HG03439 (cell line): ENCODE results near the gene CACNB1.
"Not testable (repeated sequence)": the region's sequence is repeated elsewhere in the genome, so short reads cannot be mapped to it uniquely, and the experiment has no call there.

ENCODE experiments used
- ATAC-seq: cut with Tn5 transposase; IDR thresholded peaks from one replicate; pipeline ENCODE4 v1.9.1; 2021; ENCODE audit warnings: mild to moderate bottlenecking, moderate library complexity; ENCODE audit not compliant: unreplicated experiment

The CACNB1 gene

DNA sequence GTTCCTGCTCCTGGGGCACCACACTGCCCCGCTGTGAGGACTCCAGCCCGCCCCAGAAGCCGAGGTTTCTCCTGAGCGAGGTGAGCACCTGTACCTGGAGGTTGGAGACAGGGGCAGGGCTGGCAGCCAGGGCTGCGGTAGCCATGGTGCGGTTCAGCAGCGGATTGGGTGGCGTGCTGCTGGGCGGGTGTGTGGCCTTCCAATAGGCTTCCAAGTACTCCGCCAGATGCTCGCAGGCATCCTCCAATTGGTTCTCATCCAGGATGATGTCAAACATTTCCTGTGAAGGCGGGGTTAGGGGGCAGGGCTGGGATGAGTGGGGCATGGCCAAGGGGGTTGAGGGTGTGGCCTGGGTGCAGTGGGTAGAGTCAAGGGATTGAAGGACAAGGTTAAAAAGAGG is 20.2 kb downstream of the CACNB1 start:
- no peak for ATAC-seq

GRCh38 chr17:39175695-39176093 is 21.8 kb downstream of the CACNB1 start:
- no peak for ATAC-seq

DNA sequence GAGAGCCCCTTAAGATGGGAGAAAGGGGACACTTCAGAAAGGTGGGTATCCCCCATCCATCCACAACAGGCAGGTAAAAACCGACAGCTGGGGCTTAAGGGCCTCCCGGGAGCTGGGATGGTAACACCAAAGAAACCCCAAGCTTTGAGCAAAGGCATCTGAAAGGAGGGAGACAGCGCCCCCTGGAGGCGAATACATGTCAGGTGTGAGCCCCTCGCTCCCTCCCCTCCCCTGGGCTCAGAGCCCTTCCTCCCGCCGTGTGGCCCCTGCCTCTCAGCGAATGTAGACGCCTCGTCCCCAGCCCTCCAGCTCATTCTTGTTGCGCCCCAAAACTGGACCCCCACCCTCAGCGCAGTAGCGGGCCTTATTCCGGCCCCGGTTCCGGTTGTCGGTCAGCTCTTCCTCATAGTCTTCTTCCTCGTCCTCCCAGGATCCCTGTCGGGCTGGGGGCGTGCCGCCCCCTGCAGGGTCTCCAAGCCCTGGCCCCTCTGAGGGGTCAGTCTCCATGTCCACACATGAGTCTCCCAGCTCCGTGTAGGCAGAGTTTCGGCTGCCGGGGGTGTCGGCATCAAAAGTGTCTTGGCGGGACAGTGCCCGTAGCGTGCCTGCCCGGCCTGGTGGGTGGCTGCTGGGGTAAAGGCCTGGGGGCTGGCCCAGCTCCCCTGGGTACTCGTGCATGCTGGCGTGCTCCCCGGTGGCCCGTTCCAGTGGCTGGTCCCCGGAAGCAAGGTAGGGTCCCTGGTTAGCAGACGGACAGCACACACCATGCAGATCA is 22.4 kb downstream of the CACNB1 start:
- ATAC-seq = no peak

DNA sequence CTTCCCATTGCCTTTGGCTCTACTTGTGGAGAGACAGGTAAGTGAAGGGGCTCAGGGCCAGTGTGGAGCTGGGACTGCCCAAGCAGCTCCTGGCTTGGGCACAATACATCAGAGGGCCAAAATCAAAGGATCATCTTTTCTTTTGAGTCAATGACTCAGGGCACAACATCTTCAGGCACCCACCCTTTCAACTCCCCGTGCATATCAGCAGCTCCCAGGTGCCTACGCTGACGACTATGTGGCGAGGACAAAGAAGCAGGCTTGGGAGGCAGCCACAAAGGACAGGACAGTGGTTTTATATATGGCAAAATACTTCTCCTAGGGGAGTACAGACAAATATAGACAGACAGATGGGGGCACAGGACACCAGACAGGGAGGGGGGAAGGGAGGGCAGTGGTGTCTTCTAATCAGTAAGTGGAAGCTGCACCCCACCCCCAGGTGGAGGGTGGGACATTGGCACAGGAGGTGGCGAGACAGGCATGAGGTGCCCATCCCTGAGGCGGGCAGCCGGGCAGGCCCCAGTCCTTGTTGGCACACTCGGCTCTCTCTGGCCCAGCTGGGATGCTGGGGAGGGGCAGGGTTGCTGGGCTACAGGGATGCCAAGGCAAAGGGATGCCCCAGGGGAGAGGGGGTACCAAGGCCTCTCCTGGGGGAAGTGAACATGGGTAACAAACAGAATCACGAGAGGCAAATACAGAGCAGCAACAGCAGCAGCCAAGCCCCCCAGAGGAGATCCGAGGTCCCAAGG is 23.8 kb downstream of the CACNB1 start:
- ATAC-seq = no peak

- ATAC-seq = no peak
These were observed 24.4 kb downstream of the CACNB1 start for GRCh38 chr17:39173080-39173479.

- no peak for ATAC-seq
These were observed 25.5 kb downstream of the CACNB1 start for GRCh38 chr17:39171933-39172332.

DNA sequence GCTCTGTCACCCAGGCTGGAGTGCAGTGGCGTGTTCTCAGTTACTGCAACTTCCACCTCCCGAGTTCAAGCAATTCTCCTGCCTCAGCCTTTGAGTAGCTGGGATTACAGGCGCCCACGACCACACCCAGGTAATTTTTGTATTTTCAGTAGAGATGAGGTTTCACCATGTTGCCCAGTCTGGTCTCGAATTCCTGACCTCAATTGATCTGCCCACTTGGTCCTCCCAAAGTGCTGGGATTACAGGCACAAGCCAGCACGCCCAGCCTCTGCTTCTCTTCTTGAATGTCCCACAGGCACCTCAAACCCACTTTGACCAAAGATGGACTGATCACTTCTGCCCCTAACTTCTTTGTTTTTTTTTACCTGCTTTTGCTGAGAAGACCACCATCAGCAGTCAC is 26.9 kb downstream of the CACNB1 start:
- no peak for ATAC-seq

DNA sequence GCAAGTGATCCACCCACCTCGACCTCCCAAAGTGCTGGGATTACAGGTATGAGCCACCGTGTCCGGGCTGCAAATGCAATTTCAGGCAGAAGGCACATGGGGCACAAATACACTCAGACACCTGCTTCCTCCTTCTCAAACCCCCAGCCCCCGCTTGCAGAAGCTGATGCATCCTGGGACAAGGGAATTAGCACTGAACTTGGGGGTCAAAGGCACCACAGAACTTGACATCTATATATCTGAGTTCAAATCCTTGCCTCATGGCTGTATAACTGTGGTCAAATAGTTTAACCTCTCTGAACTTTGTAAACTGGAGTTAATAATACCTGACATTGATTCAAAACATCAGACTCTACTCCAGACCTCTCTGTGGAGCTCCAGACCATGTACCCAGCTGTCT is 27.4 kb downstream of the CACNB1 start:
- ATAC-seq = no peak

DNA sequence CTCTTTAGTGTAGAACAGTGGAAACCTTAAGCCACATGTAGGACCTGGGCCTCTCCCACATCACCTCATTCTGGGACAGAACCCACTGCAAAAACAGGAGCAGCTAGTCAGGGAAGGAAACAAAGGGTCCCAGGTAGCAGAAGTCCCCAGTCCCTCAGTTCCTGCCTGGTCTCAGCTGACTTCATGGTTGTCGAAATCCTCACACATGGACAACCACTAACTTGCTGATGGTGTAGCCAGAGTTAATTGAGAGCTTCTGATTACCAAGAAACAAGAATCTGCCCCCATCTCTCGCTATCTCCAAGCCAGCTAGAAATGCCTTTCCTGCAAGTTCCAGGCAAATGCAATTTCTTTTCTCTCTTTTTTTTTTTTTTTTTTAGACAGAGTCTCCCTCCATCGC is 28.0 kb downstream of the CACNB1 start:
- no peak for ATAC-seq

- ATAC-seq = no peak
These were observed 28.4 kb downstream of the CACNB1 start for GRCh38 chr17:39169101-39169500.

DNA sequence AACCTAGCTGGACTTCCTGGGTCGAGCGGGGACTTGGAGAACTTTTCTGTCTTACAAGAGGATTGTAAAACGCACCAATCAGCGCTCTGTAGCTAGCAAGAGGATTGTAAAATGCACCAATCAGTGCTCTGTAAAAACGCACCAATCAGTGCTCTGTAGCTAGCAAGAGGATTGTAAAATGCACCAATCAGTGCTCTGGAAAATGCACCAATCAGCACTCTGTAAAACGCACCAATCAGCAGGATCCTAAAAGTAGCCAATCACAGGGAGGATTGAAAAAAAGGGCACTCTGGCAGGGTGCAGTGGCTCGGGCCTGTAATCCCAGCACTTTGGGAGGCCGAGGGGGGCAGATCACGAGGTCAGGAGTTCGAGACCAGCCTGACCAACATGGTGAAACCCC is 29.0 kb downstream of the CACNB1 start:
- not testable (repeated sequence) for ATAC-seq

GRCh38 chr17:39167476-39167875 is 30.0 kb downstream of the CACNB1 start:
- no peak for ATAC-seq

- ATAC-seq = no peak
These were observed 30.8 kb downstream of the CACNB1 start for GRCh38 chr17:39166437-39167335.

- no peak for ATAC-seq
These were observed 31.6 kb downstream of the CACNB1 start, which contains the start of gene ARL5C for GRCh38 chr17:39165841-39166349. Gene ARL5C (minus strand): TSS chr17:39166161. CDS start chr17:39165760, 401 bp downstream.

DNA sequence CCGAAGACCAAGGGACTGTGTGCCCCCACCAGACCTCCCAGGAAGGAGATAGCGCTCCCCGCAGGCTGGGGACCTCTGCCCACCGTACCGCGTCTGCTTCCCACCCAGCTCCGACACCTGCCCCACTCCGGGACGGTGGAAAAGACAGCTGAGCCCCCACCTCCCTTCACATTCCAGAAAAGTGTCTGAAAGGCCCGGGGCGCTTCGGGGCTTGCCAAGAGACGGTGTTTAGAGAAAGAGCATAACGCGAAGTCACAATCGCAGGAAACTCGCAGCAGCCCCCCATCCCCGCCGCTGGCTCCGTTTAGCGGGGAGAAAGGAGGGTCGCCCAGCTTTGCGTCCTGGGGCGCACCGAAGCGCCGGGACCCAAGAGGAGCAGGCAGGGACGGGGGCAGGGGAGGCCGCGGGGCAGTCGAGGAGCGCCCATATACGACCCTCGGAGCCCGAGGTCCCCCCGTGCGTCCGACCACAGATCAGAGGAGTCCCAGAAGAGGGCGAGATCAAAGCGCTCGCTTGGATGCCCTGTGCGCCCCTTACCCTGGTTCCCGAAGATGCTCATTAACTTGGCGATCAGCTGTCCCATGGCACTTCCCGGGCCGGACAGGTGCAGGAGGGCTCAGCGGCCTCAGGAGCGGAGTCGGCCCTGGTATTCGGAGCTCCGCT is 32.2 kb downstream of the CACNB1 start:
- no peak for ATAC-seq

GRCh38 chr17:39164675-39165143 is 32.8 kb downstream of the CACNB1 start:
- no peak for ATAC-seq

DNA sequence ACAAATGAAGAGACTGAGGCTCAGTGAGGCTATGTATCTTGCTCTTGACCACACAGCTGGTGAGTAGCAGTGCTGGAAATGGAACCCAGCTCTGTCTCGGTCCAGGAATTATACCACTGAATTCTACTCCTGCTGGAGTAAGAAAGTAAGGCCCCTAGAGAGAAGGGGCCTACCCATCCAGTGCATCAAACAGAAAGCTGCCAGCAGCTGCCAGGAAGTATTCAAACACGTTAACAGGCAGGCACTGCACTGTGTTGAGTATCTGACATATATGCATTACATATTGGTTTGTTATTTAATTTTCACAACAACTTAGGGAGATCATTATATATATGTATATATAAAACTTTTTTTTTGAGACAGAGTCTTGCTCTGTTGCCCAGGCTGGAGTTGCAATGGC is 35.5 kb downstream of the CACNB1 start:
- ATAC-seq = no peak

- no peak for ATAC-seq
These were observed 38.8 kb downstream of the CACNB1 start for GRCh38 chr17:39158623-39159022.

- ATAC-seq = no peak
These were observed 41.0 kb downstream of the CACNB1 start for GRCh38 chr17:39156491-39156890.

- ATAC-seq = no peak
These were observed 41.8 kb downstream of the CACNB1 start for GRCh38 chr17:39155654-39156053.
